Liver (tissue), 9 donors: ENCODE measurements around the gene SNAP47. TPM values are rescaled to one million over a fixed set of nuclear protein-coding genes. Genes with fewer than 3 reads are reported as not detected.

Source experiments
- DNase-seq: peaks from one replicate; pipeline ENCODE4 v3.0.0-alpha.2; 2017; ENCODE audit warnings: low spot score
- H3K27ac ChIP-seq, 2 donors: one replicate each; pipeline ENCODE4 v1.7.0; 2013; ENCODE audit warnings: inconsistent platforms in 2 of 2, low read length in 2 of 2, control low read depth in 1 of 2, low read depth in 1 of 2, mild to moderate bottlenecking in 1 of 2
- H3K27me3 ChIP-seq, 4 donors: one replicate each; pipeline versions ENCODE4 v1.6.1 to v1.7.0; 2013; ENCODE audit warnings: low read length in 3 of 4, inconsistent platforms in 1 of 4, mild to moderate bottlenecking in 1 of 4, moderate library complexity in 1 of 4; ENCODE audit not compliant: control insufficient read depth in 4 of 4, insufficient read depth in 4 of 4
- H3K36me3 ChIP-seq, 4 donors: one replicate each; pipeline versions ENCODE4 v1.6.1 to v1.7.0; 2013; ENCODE audit warnings: low read length in 3 of 4, mild to moderate bottlenecking in 3 of 4, low read depth in 1 of 4, moderate library complexity in 1 of 4; ENCODE audit not compliant: control insufficient read depth in 4 of 4, insufficient read depth in 3 of 4
- H3K4me1 ChIP-seq, 4 donors: one replicate each; pipeline versions ENCODE4 v1.6.1 to v1.7.0; 2013; ENCODE audit warnings: low read length in 3 of 4, mild to moderate bottlenecking in 3 of 4, moderate library complexity in 1 of 4; ENCODE audit not compliant: control insufficient read depth in 4 of 4, insufficient read depth in 4 of 4
- H3K4me3 ChIP-seq, 3 donors: one replicate each; pipeline versions ENCODE4 v1.6.1 to v1.7.0; 2013; ENCODE audit warnings: low read length in 3 of 3, control low read depth in 1 of 3, low read depth in 1 of 3, mild to moderate bottlenecking in 1 of 3
- H3K9ac ChIP-seq, 2 donors: one replicate each; pipeline ENCODE4 v1.7.0; 2013; ENCODE audit warnings: low read length in 2 of 2, mild to moderate bottlenecking in 2 of 2, moderate library complexity in 2 of 2, control low read depth in 1 of 2, low read depth in 1 of 2
- H3K9me3 ChIP-seq, 4 donors: one replicate each; pipeline versions ENCODE4 v1.6.1 to v1.7.0; 2013; ENCODE audit warnings: low read length in 3 of 4; ENCODE audit not compliant: control insufficient read depth in 4 of 4
- EGR1 ChIP-seq, 2 donors: IDR thresholded peaks; 2 replicates each; pipeline ENCODE4 v1.6.1; 2016 to 2018; ENCODE audit warnings: antibody characterized with exemption in 2 of 2, low read depth in 2 of 2
- GABPA ChIP-seq, 2 donors: IDR thresholded peaks in 1 of 2; conservative IDR thresholded peaks in 1 of 2; 2 replicates each; pipeline ENCODE4 v1.6.1; 2016; ENCODE audit warnings: antibody characterized with exemption in 2 of 2, mild to moderate bottlenecking in 1 of 2, moderate library complexity in 1 of 2
- HNF4A ChIP-seq, 2 donors: conservative IDR thresholded peaks; 2 replicates each; pipeline ENCODE4 v1.6.1; 2016; ENCODE audit warnings: antibody characterized with exemption in 2 of 2, mild to moderate bottlenecking in 2 of 2
- JUND ChIP-seq, 2 donors: IDR thresholded peaks; 2 replicates each; pipeline ENCODE4 v1.6.1; 2016; ENCODE audit warnings: antibody characterized with exemption in 2 of 2
- NR2F2 ChIP-seq: IDR thresholded peaks from 2 replicates; pipeline ENCODE4 v1.6.1; 2016; ENCODE audit warnings: antibody characterized with exemption
- TAF1 ChIP-seq: conservative IDR thresholded peaks from 2 replicates; pipeline ENCODE4 v1.6.1; 2016; ENCODE audit warnings: antibody characterized with exemption, mild to moderate bottlenecking
- WGBS: extraction: QIAGEN DNeasy Blood & Tissue Kit; methylation state at CpG from one replicate; pipeline ENCODE4 v1.1.7; 2013; 5-methylcytosine and 5-hydroxymethylcytosine counted together
- polyA plus RNA-seq, 2 donors: library from polyadenylated mRNA; stranded (reverse) in 1 of 2; unstranded in 1 of 2; fragments of 200-250 nt in 1 of 2; fragments of >200 nt in 1 of 2; fragmentation: Nextera tagmentation in 1 of 2; extraction: Ambion mirVana in 1 of 2; gene quantifications; one replicate each; pipeline versions ENCODE4 v1.2.1 to v1.2.3, GENCODE V29; 2013 to 2015
- total RNA-seq, 2 donors: library from RNA; depleted of rRNA; stranded (reverse); fragments of >200 nt; gene quantifications; one replicate each; pipeline ENCODE4 v1.2.3, GENCODE V29; 2014
- TF ChIP-seq, protein P1 (sequence below): IDR thresholded peaks from 2 replicates; pipeline ENCODE4 v1.6.1; 2016; ENCODE audit warnings: antibody characterized with exemption
- TF ChIP-seq, protein P2 (sequence below): IDR thresholded peaks from 2 replicates; pipeline ENCODE4 v1.6.1; 2016; ENCODE audit warnings: antibody characterized with exemption, mild to moderate bottlenecking
- TF ChIP-seq, protein P3 (sequence below): fragments of 150-350 bp; IDR thresholded peaks from 2 replicates; pipeline ENCODE4 v1.5.1; 2017; ENCODE audit warnings: improper control_type of control experiment, low read depth, low read length; ENCODE audit not compliant: missing input control
- donor health status: healthy.
- donor health status: healthy.
- donor health status: healthy.
- donor health status: healthy.
- donor health status: healthy.

SNAP47 gene
- total and polyA plus RNA-seq, 4 donors = 15.3 to 23.3 (median 16.3) TPM

DNA sequence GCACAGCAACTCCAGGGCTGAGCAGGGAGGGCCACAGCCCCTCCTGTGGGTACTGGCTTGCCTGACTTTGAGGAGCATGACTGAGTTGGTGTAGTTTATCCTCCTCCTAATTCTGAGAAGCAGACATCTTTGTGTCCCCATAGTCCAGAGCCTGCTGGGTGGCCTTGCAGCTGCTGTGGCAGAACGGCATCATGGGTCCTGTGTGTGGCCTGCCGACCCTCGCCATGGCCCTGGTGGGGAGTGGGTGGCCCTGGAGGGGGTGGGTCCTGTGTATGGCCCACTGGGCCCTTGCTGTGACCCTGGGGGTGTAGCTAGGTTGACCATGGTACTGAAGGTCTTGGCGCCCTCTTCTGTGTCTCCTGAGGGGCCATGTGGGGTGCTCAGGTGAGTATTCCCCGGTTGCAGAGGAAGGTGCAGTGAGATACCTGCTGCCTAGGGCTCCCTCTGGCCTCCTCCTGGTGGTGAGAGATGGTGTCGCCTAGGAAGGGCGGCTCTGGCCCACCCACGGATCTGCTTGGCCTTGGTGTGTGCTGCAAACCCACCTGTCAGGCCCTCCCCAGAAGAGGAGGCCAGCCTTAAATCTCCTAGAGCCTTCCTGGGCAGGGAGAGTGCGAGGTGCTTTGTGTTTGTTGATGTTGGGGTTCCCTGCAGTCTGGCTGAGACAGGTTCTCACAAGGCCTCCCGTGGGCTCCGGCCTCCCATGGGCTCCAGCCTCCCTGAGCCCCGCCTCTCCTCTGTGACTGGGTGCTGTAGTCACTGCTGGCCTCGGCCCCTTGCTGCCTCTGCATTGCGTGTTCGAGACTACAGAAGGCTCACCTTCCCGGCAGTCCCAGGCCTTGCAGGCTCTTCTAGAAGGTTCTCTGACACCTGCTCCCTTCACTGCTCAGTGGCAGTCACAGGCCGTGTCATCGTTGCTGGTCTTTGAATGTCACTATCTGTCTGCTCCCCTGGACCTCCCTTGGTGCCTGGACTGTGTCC lies 7.8 kb downstream of the SNAP47 start:
- H3K27ac ChIP-seq = no peak overlapping the region
- H3K4me1 ChIP-seq = peaks cover 0 to under 1% (median 0%) of the 10 kb centered on the region in 4 donors
- no peak for DNase-seq
- 96% methylated on average over 18 of the region's 18 CpGs for WGBS
- H3K9me3 ChIP-seq = no peaks in the 10 kb centered on the region
- H3K27me3 ChIP-seq = no peaks in the 10 kb centered on the region
- no peak overlapping the region for H3K9ac ChIP-seq
- H3K4me3 ChIP-seq = no peak overlapping the region
- TF ChIP-seq EGR1 (IDR thresholded peaks at IDR 0.05; ENCODE audit: low read depth in 2 of 2) (no peak), NR2F2 (no peak)
- H3K36me3 ChIP-seq = peaks cover 0 to 5% (median 4%) of the 10 kb centered on the region in 4 donors

DNA sequence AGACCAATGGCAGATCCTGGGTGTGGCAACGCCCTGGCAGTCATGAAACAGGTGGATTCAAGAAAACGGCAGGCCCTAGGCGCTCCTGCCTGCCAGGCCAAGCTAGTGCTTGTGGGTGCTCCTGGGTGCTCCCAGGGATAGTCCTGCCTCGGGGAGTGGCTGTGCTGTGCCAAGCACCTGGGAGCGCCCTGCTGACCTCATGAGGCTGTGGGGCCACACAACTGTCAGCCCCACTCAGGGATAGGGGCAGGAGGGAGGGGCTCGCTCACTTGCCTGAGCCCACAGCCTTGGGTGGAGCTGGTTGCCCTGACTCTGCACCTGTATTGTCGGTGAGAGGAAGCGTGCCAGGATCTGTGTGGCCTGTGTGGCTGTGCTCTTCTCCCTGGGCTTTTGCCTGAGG lies 9.4 kb downstream of the SNAP47 start:
- DNase-seq = no peak
- TF ChIP-seq NR2F2 (no peak), GABPA (IDR thresholded peaks at IDR 0.05 in 1 of 2, conservative IDR thresholded peaks at IDR 0.05 in 1 of 2) (no peak), JUND (IDR thresholded peaks at IDR 0.05) (no peak), HNF4A (conservative IDR thresholded peaks at IDR 0.05) (no peak), TAF1 (no peak)
- TF ChIP-seq, protein P1, sequence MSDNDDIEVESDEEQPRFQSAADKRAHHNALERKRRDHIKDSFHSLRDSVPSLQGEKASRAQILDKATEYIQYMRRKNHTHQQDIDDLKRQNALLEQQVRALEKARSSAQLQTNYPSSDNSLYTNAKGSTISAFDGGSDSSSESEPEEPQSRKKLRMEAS = no peak
- TF ChIP-seq, protein P2, sequence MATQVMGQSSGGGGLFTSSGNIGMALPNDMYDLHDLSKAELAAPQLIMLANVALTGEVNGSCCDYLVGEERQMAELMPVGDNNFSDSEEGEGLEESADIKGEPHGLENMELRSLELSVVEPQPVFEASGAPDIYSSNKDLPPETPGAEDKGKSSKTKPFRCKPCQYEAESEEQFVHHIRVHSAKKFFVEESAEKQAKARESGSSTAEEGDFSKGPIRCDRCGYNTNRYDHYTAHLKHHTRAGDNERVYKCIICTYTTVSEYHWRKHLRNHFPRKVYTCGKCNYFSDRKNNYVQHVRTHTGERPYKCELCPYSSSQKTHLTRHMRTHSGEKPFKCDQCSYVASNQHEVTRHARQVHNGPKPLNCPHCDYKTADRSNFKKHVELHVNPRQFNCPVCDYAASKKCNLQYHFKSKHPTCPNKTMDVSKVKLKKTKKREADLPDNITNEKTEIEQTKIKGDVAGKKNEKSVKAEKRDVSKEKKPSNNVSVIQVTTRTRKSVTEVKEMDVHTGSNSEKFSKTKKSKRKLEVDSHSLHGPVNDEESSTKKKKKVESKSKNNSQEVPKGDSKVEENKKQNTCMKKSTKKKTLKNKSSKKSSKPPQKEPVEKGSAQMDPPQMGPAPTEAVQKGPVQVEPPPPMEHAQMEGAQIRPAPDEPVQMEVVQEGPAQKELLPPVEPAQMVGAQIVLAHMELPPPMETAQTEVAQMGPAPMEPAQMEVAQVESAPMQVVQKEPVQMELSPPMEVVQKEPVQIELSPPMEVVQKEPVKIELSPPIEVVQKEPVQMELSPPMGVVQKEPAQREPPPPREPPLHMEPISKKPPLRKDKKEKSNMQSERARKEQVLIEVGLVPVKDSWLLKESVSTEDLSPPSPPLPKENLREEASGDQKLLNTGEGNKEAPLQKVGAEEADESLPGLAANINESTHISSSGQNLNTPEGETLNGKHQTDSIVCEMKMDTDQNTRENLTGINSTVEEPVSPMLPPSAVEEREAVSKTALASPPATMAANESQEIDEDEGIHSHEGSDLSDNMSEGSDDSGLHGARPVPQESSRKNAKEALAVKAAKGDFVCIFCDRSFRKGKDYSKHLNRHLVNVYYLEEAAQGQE = no peak
- TF ChIP-seq, protein P3, sequence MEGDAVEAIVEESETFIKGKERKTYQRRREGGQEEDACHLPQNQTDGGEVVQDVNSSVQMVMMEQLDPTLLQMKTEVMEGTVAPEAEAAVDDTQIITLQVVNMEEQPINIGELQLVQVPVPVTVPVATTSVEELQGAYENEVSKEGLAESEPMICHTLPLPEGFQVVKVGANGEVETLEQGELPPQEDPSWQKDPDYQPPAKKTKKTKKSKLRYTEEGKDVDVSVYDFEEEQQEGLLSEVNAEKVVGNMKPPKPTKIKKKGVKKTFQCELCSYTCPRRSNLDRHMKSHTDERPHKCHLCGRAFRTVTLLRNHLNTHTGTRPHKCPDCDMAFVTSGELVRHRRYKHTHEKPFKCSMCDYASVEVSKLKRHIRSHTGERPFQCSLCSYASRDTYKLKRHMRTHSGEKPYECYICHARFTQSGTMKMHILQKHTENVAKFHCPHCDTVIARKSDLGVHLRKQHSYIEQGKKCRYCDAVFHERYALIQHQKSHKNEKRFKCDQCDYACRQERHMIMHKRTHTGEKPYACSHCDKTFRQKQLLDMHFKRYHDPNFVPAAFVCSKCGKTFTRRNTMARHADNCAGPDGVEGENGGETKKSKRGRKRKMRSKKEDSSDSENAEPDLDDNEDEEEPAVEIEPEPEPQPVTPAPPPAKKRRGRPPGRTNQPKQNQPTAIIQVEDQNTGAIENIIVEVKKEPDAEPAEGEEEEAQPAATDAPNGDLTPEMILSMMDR = no peak
- no peak overlapping the region for H3K9ac ChIP-seq
- no peaks in the 10 kb centered on the region for H3K9me3 ChIP-seq
- WGBS = 88% methylated on average over 8 of the region's 8 CpGs
- no peaks in the 10 kb centered on the region for H3K27me3 ChIP-seq
- H3K4me3 ChIP-seq = no peak overlapping the region
- H3K27ac ChIP-seq = no peak overlapping the region
- H3K36me3 ChIP-seq = peaks cover 2 to 10% (median 6%) of the 10 kb centered on the region in 4 donors
- H3K4me1 ChIP-seq = peaks cover 0 to 8% (median 4%) of the 10 kb centered on the region in 4 donors
